ENCODE measurements around the gene SLC39A12.

The SLC39A12 gene

GRCh38 chr10:18059826-18060559 is 108.3 kb downstream of the SLC39A12 start:
- no peak for DNase-seq (ENCODE audit: low read depth)

DNA sequence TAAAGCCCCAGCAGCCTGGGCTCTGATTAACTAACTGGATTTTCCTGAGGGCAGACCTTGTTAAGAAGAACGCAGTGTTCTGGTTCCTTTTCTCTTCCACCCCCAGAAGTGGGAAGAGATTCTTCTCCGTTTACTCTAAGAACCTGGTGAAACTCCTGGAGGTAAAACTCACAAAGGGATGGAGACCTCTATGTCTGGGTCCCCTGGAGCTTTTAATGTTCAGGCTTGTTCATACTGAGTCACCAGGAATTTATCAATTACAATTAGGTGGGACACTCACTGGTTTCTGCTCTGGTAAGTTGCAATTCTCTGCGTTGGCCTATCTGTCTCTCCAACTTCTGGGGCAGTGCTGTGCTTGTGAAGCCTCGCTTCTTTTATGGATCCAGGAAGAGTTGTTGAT is 115.2 kb downstream of the SLC39A12 start:
- DNase-seq (ENCODE audit: low read depth) = no peak

- DNase-seq (ENCODE audit: low read depth) = no peak
These were observed 116.7 kb downstream of the SLC39A12 start for GRCh38 chr10:18068401-18068800.

GRCh38 chr10:18071591-18071990 is 119.9 kb downstream of the SLC39A12 start:
- DNase-seq (ENCODE audit: low read depth) = no peak

DNA sequence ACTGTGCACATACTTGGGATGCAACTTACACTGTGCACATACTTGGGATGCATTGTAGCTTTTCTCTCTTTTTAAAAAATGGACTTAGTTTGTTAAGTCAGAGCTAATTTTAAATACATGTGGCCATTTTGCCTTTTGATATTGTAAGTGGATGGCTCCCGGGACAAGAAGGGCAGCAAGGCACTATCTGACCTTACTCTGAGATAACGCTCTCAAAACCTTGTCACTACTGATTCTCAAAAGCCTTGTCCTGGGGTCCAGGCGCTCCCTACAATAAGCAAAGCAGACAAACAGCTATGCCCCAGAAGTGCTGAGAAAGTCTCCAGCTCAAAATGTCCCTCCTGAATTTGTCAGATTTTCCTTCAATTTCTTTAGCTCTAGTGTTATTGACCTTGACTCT is 121.6 kb downstream of the SLC39A12 start:
- no peak for DNase-seq (ENCODE audit: low read depth)

- DNase-seq (ENCODE audit: low read depth) = no peak
These were observed 124.2 kb downstream of the SLC39A12 start for GRCh38 chr10:18075881-18076280.

DNA sequence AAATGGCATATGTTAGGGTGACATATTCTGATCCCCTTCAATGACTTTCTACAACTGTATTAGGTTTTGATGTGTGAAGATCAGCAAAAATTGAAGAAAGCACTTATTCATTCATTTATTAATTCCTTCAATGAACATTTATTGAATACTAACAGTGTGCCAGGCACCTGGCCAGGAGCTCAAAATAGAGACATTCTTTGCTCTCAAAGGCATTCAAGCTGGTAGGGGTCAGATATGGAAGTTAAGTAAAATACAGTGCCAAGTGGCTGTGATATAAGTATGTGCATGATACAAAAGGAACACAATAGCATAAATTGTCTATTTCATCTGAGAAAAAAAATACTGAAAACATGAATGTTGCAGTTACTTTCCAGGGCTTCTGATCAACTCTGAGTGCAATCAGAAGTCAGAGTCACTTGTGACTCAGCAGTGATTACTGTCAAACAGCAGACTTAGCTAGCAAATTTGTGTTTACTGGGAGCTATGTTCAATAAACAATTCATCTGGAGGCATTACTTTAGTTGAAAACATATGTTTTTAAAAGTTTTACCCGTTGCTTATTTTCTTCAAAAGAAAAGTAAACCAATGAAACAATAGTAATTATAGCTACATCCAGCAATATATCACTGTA is 128.1 kb downstream of the SLC39A12 start:
- no peak for DNase-seq (ENCODE audit: low read depth)

GRCh38 chr10:18082381-18082780 is 130.7 kb downstream of the SLC39A12 start:
- no peak for DNase-seq (ENCODE audit: low read depth)

GRCh38 chr10:18085855-18086254 is 134.1 kb downstream of the SLC39A12 start:
- no peak for DNase-seq (ENCODE audit: low read depth)

- DNase-seq (ENCODE audit: low read depth) = no peak
These were observed 135.0 kb downstream of the SLC39A12 start for GRCh38 chr10:18086746-18087145.

DNA sequence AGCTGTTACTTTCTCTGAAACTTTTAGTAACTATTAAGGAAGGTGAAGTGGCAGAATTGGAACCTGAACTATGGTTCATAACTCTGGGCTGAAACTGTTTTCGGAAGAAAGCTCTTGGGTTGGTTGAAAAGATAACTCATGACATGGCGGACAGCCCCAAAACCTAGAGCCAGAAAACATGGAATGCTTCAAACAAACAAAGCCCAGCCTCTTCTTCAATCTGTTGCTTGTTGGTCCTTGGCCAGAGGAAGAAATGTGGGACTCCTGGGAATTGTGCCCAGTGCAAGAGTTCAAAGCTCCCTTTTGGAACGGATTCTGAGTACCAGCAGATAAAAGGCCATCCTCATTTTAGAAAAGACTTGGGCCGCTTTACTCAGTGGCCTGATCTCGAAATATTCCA is 135.6 kb downstream of the SLC39A12 start:
- DNase-seq (ENCODE audit: low read depth) = no peak

Measured in activated T-helper 9 cell treated with anti-CD3 and anti-CD28 coated beads, Interleukin-2, amount 50 U/mL, for 16 hours (primary cell).